ENCODE data around the gene SEMA3G.

Gene SEMA3G

DNA sequence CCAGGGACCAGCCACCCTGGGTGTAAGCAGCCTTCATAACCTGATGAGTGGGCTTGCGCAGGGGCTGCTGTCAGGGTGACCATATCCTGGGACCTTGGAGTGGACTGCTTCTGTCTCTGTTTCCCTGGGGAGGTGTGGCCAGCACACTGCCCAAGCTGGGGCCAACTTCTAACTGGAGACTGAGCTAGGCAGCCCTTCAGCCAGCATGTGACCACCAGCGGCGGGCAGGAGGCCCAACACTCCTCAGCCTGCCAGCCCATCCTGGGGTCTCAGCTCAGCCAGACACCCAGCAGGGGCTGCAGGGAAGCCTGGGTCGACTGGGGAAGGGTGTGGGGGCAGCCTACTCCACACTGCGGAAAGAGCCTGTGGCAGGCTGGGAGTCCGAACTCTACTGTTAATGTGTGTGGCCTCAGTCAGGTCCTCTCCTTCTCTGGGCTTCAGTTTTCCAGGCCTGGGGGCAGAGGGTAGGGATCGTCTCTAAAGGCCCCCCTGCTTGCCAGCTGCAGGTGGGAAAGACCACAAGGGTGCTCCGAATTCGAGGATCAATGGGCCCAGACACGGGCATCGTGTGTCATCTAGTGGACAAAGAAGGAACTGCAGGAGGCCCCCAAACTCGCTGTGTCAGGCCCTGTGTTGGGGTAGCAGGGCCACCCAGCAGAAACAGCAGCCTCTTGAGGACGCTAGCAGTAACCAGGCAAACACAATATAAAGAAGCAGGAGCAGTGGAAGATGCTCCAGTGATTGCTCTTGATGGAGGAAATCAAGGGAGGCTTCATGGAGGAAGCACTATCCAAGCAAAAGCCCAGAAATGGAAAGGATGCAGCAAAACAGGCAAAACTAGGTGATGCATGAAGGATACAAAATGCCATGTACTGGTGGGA lies 2.0 kb upstream of the SEMA3G start:
- H3K4me1 ChIP-seq (ENCODE audit: control insufficient read depth, insufficient read depth, low read length): no peaks in the 10 kb centered on the region
- no peak overlapping the region for H3K27ac ChIP-seq (ENCODE audit: low read depth, low read length)
- no peak overlapping the region for H3K4me3 ChIP-seq (ENCODE audit: low read length)
- H3K27me3 ChIP-seq (ENCODE audit: control insufficient read depth, insufficient read depth, low read length): no peaks in the 10 kb centered on the region
- no peak overlapping the region for H3K9ac ChIP-seq (ENCODE audit: low read length)
- H3K36me3 ChIP-seq (ENCODE audit: control insufficient read depth, insufficient read depth, low read length): no peaks in the 10 kb centered on the region

DNA sequence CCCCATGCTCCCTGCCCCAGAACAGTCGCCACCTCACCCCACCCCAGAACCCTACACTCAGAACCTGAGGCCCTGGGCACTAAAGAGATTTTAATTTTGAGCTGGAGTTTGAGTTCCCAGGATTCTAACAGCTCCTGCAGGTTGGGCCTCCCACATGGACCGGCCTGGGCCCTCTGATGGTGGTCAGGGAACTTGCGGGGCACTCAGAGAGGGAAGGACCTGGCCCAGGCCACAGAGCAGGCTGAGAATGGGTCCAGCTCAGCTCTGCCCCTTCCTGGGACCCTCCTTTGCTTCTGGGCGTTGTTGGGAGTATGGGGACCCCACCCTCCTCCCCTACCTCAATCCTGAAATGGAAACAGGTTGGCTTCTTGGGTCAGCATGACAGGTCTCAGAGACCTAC lies 1.1 kb upstream of the SEMA3G start:
- Histone ChIP-seq H3K27ac (ENCODE audit: low read depth, low read length) (no peak overlapping the region), H3K4me3 (ENCODE audit: low read length) (no peak overlapping the region), H3K36me3 (ENCODE audit: control insufficient read depth, insufficient read depth, low read length) (no peaks in the 10 kb centered on the region), H3K9ac (ENCODE audit: low read length) (no peak overlapping the region), H3K27me3 (ENCODE audit: control insufficient read depth, insufficient read depth, low read length) (no peaks in the 10 kb centered on the region), H3K4me1 (ENCODE audit: control insufficient read depth, insufficient read depth, low read length) (no peaks in the 10 kb centered on the region)

DNA sequence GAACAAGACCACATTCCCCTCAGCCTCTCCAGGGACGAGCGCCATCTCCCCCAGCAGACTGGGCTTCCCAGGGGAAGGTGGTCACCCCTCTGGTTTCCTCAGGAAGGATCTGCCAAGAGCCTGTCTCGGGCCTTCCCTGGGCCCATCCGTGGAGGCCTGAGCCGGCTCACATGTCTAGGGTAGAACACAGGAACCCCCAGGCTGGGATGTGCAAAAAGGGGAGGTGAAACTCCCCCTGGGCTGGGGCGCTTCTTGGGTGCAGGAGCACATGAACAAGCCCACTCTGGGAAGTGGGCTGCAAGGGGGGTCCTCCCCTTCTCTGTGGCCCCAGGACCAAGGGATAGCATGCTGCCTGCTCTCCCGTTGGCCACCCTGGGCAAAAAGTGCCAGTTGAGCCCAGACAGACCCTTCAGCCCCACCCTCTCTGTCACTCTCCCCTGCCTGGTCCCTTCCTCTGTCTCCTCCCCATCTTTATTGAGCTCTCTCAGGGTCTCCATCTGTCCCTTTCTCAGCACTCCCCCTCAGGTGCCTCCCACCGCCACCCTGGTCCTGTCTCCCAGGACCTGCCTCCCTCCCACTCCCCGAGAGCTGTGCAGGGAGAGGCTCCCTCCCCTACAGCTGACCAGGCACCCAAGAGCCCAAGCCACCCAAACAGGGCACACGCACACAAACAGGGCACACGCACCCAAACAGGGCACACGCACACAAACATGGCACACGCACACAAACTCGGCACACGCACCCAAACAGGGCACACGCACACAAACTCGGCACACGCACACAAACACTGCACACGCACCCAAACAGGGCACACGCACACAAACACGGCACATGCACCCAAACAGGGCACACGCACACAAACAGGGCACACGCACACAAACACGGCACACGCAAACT lies 864 bp downstream of the SEMA3G start:
- Histone ChIP-seq H3K27me3 (ENCODE audit: control insufficient read depth, insufficient read depth, low read length) (no peaks in the 10 kb centered on the region), H3K27ac (ENCODE audit: low read depth, low read length) (no peak overlapping the region), H3K4me1 (ENCODE audit: control insufficient read depth, insufficient read depth, low read length) (no peaks in the 10 kb centered on the region), H3K4me3 (ENCODE audit: low read length) (peak overlapping the region; percentile 7), H3K36me3 (ENCODE audit: control insufficient read depth, insufficient read depth, low read length) (no peaks in the 10 kb centered on the region), H3K9ac (ENCODE audit: low read length) (no peak overlapping the region)

DNA sequence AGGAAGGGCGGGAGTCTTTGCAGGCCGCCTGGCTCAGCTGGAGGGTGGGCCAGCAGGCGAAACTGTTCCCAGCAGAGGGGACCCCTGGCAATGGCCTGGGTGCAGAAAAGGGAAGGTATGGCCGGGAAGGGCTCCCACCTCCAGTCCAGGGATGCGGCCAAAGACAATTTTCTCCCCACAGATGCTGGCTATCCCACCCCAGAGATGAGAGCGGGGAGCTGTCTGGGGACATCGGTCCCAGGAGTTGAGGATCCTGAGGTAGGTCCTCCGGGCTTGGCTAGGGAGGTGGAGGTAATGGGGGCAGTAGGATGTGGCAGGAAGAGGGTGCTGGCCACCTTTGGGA lies 1.7 kb downstream of the SEMA3G start:
- H3K4me3 ChIP-seq (ENCODE audit: low read length): no peak overlapping the region
- H3K4me1 ChIP-seq (ENCODE audit: control insufficient read depth, insufficient read depth, low read length): no peaks in the 10 kb centered on the region
- H3K9ac ChIP-seq (ENCODE audit: low read length): no peak overlapping the region
- no peaks in the 10 kb centered on the region for H3K36me3 ChIP-seq (ENCODE audit: control insufficient read depth, insufficient read depth, low read length)
- no peak overlapping the region for H3K27ac ChIP-seq (ENCODE audit: low read depth, low read length)
- no peaks in the 10 kb centered on the region for H3K27me3 ChIP-seq (ENCODE audit: control insufficient read depth, insufficient read depth, low read length)

DNA sequence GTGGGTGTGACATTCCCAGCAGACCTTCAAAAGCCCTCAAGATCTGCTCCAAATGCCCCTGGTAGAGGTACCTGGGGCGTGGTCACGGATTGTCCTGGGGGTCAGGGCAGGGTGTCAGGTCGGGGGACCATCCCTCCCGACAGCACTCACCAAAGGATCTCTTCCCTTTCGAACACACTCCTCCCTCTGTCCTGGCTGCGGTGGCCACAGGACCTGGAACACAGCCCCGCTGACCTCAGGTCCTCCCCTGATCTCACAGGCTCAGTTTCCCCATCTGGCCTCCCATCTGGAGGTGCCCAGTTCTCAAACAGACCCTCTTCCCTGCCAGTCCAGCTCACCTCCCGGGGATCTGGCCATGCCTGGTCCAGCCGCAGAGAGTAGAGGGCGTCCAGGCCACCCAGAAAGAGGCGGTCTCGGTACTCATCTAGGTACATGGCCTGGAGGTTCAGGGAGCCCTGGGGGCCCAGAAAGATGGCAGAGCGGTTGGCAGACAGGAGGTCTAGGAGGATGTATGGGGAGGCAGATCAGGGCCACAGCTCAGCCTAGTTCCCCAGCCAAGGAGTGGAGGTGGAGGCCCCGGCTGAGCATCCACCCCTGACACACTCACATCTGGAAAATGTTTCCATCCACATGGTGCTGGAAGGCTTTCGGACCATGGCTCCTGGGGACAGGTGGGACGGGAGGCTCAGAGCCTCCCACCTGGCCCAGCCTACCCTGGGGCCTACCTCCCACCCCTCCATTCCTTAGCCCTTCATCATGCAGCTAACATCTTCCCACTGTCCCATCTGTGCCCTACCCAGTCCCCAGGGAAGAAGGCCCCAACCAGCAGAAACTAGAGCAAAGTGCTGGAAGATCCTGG lies 2.3 kb downstream of the SEMA3G start:
- H3K9ac ChIP-seq (ENCODE audit: low read length): no peak overlapping the region
- no peaks in the 10 kb centered on the region for H3K4me1 ChIP-seq (ENCODE audit: control insufficient read depth, insufficient read depth, low read length)
- no peak overlapping the region for H3K27ac ChIP-seq (ENCODE audit: low read depth, low read length)
- H3K27me3 ChIP-seq (ENCODE audit: control insufficient read depth, insufficient read depth, low read length): no peaks in the 10 kb centered on the region
- no peak overlapping the region for H3K4me3 ChIP-seq (ENCODE audit: low read length)
- no peaks in the 10 kb centered on the region for H3K36me3 ChIP-seq (ENCODE audit: control insufficient read depth, insufficient read depth, low read length)

DNA sequence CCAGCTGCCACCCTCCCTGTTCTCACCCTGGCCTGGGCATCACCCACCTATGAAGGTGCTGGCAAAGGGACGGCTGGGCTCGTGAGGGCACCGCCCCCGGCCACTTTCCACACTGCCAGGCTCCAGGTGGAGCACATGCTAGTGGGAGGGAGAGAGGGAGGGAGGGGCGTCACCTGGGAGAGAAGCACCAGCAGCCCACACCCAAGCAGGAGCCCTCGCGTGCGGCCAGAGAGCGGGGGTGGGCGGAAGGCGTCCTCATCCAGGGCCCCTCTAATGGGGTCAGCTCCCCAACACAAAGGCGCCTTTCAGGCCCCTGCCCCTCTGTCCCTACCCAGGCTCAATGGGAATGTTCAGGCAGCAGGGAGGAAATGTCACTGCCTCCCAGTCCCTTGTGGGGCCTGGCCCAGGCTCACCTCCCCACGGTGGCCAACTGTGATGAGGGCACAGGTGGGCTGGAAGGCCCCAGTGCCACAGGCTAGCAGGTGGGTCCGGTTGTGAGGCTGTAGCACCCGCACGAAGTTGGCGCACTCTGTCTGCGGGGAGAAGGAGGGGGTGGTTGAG lies 3.1 kb downstream of the SEMA3G start:
- H3K27ac ChIP-seq (ENCODE audit: low read depth, low read length): no peak overlapping the region
- no peak overlapping the region for H3K9ac ChIP-seq (ENCODE audit: low read length)
- no peaks in the 10 kb centered on the region for H3K27me3 ChIP-seq (ENCODE audit: control insufficient read depth, insufficient read depth, low read length)
- no peaks in the 10 kb centered on the region for H3K36me3 ChIP-seq (ENCODE audit: control insufficient read depth, insufficient read depth, low read length)
- no peaks in the 10 kb centered on the region for H3K4me1 ChIP-seq (ENCODE audit: control insufficient read depth, insufficient read depth, low read length)
- H3K4me3 ChIP-seq (ENCODE audit: low read length): no peak overlapping the region

DNA sequence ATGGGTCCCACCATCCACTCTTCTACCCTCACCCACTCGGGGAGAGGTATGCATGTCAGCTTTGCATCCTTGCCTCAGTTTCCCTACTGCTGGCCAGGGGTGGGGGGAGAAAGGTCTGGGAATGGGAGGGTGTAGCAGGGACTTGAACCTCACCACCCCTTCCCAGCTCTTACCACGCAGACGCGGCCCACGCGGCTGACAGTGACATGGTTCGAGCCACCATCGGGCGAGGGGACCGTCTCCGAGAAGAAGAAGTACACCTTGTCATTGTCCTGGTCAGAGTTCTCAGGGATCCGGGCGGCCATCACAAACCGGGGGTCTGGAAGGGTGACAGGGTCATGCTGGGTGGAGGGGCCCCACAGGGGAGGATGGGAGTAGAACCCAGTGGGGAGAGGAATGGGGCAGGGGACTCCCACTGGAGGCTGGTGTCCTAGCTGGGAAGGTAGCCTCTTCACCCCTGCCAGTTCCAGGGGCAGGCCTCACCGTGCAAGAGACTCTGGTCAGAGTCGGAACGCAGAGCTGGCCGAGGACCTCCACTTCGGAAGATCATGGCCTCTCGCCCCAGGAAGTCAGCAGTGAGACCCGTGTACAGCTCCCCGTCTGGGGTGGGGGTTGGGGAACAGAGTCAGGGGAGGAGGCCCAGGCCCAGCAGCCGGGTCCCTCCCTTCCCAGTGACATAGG lies 3.7 kb downstream of the SEMA3G start:
- Histone ChIP-seq H3K27me3 (ENCODE audit: control insufficient read depth, insufficient read depth, low read length) (no peaks in the 10 kb centered on the region), H3K36me3 (ENCODE audit: control insufficient read depth, insufficient read depth, low read length) (no peaks in the 10 kb centered on the region), H3K9ac (ENCODE audit: low read length) (no peak overlapping the region), H3K4me3 (ENCODE audit: low read length) (no peak overlapping the region), H3K27ac (ENCODE audit: low read depth, low read length) (no peak overlapping the region), H3K4me1 (ENCODE audit: control insufficient read depth, insufficient read depth, low read length) (no peaks in the 10 kb centered on the region)

DNA sequence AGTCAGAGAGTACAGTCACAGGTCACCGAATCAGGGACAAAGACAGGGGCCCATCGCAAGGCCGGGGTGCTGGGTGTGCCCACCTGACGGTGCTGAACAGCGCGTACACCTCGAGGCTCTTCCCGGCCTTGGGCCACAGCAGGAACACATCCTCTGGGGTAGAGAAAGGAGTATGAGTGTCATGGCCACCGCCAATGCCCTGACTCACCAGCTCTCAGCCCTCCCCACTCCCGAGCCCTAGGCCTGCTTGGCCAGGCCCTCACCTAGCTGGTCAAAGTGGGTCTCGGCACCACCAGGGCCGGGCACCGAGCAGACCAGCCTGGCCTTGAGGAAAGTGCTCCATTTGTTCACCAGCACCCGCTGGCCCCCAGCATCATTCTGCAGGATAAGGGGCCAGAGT lies 4.2 kb downstream of the SEMA3G start:
- H3K27ac ChIP-seq (ENCODE audit: low read depth, low read length): no peak overlapping the region
- no peak overlapping the region for H3K9ac ChIP-seq (ENCODE audit: low read length)
- no peaks in the 10 kb centered on the region for H3K36me3 ChIP-seq (ENCODE audit: control insufficient read depth, insufficient read depth, low read length)
- no peak overlapping the region for H3K4me3 ChIP-seq (ENCODE audit: low read length)
- H3K4me1 ChIP-seq (ENCODE audit: control insufficient read depth, insufficient read depth, low read length): no peaks in the 10 kb centered on the region
- no peaks in the 10 kb centered on the region for H3K27me3 ChIP-seq (ENCODE audit: control insufficient read depth, insufficient read depth, low read length)

DNA sequence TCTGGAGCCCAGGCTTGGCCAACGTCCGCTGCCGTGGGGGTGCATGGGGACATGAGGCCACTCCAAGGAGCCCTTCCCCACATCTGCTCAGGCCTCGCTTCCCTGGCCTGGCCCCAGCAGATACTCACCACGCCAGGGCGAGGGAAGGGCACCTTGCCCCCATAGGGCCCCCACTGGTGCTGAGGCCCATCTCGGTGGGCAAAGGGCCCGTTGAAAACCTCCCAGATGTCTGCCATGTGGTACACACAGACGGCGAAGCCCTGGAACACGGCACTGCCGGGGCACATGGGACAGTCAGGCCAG lies 4.7 kb downstream of the SEMA3G start:
- Histone ChIP-seq H3K27me3 (ENCODE audit: control insufficient read depth, insufficient read depth, low read length) (no peaks in the 10 kb centered on the region), H3K36me3 (ENCODE audit: control insufficient read depth, insufficient read depth, low read length) (no peaks in the 10 kb centered on the region), H3K9ac (ENCODE audit: low read length) (no peak overlapping the region), H3K4me3 (ENCODE audit: low read length) (no peak overlapping the region), H3K4me1 (ENCODE audit: control insufficient read depth, insufficient read depth, low read length) (no peaks in the 10 kb centered on the region), H3K27ac (ENCODE audit: low read depth, low read length) (no peak overlapping the region)

DNA sequence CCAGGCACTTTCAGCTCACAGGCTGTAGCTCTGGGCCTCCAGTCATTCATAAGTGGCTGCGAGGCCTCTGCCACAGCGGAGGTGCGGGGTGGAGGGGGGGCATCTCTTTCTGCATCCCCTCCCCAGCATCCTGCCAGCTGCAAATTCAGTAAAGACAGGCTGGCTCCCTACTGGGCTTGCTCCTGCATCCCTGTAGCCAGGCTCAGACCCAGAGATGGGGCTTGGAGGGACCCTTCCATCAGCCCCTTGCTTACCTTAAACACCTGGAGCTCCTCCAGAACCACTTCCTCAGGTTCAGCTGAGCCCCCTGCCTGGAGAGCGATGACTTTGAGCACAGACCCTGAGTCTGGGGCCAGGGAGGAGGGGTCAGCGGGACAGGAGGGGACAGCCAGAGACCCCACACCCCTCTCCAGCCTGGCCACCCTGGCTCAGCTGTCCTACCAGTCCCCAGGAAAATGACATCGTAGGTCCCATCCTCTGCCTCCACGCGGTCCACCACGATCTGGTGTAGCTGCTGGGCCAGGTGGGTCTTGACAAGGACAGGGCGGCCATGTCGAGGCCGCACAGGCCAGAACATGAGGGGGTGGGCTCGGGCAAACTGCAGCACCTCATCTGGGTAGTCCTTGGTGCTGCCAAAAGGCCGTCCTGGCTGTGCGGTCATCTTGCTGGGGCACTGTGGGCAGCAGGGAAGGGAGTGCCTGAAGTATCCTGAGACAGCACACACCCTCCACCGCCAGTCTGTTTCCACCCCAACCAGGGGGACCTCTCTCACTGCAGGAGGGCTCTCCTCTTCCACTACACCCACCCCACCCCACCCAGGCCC lies 5.3 kb downstream of the SEMA3G start:
- no peaks in the 10 kb centered on the region for H3K4me1 ChIP-seq (ENCODE audit: control insufficient read depth, insufficient read depth, low read length)
- no peak overlapping the region for H3K27ac ChIP-seq (ENCODE audit: low read depth, low read length)
- H3K36me3 ChIP-seq (ENCODE audit: control insufficient read depth, insufficient read depth, low read length): no peaks in the 10 kb centered on the region
- no peak overlapping the region for H3K4me3 ChIP-seq (ENCODE audit: low read length)
- no peak overlapping the region for H3K9ac ChIP-seq (ENCODE audit: low read length)
- no peaks in the 10 kb centered on the region for H3K27me3 ChIP-seq (ENCODE audit: control insufficient read depth, insufficient read depth, low read length)

Measured in rectal smooth muscle tissue (tissue), 1 donor.